Chondrocyte (in vitro differentiated cells): ENCODE measurements around the gene MAP4K2. TPM values are rescaled to one million over a fixed set of nuclear protein-coding genes. Genes with fewer than 3 reads are reported as not detected.

Experiments used
- DNase-seq: peaks from one replicate; pipeline ENCODE4 v3.0.0; 2021; ENCODE audit warnings: mixed read lengths, low spot score
- H3K27ac Mint-ChIP-seq: one replicate; pipeline ENCODE4 v1.8.0; 2021; ENCODE audit warnings: mild to moderate bottlenecking, moderate library complexity, mixed read lengths; ENCODE audit not compliant: unreplicated experiment
- H3K27me3 Mint-ChIP-seq: 2 replicates; pipeline ENCODE4 v1.8.0; 2021; ENCODE audit warnings: low read depth, mixed read lengths
- H3K36me3 Mint-ChIP-seq: 2 replicates; pipeline ENCODE4 v1.8.0; 2021; ENCODE audit warnings: low read depth, mixed read lengths
- H3K4me1 Mint-ChIP-seq: 2 replicates; pipeline ENCODE4 v1.8.0; 2021; ENCODE audit warnings: low read depth, mild to moderate bottlenecking, mixed read lengths
- H3K4me3 Mint-ChIP-seq: one replicate; pipeline ENCODE4 v1.8.0; 2021; ENCODE audit warnings: mild to moderate bottlenecking, moderate library complexity, mixed read lengths; ENCODE audit not compliant: unreplicated experiment
- H3K9me3 Mint-ChIP-seq: 2 replicates; pipeline ENCODE4 v1.8.0; 2021; ENCODE audit warnings: low read depth, mixed read lengths
- long read RNA-seq: library from polyadenylated mRNA; stranded (forward); transcript quantifications from one replicate; pipeline ENCODE4 v2.0.0, GENCODE V29; 2021
- total RNA-seq: library from RNA; stranded (reverse); gene quantifications from 3 replicates; pipeline ENCODE4 v1.2.1, GENCODE V29; 2021
- TF ChIP-seq, protein P1 (sequence below): fragments of 200-600 bp; sonication (generic); IDR thresholded peaks from 2 replicates; pipeline ENCODE4 v1.5.0; 2021; ENCODE audit warnings: antibody characterized with exemption, mild to moderate bottlenecking, moderate library complexity

MAP4K2 gene
- 11.3 to 17.8 TPM (median 13.4 TPM) in 3 replicates for total RNA-seq
- long read RNA-seq, full-length matches to known transcripts = 6 of 15 reads
- long read RNA-seq, partial matches to known transcripts = 2 of 15 reads
- long read RNA-seq, other reads (novel, unspliced or antisense) = 7 of 15 reads

DNA sequence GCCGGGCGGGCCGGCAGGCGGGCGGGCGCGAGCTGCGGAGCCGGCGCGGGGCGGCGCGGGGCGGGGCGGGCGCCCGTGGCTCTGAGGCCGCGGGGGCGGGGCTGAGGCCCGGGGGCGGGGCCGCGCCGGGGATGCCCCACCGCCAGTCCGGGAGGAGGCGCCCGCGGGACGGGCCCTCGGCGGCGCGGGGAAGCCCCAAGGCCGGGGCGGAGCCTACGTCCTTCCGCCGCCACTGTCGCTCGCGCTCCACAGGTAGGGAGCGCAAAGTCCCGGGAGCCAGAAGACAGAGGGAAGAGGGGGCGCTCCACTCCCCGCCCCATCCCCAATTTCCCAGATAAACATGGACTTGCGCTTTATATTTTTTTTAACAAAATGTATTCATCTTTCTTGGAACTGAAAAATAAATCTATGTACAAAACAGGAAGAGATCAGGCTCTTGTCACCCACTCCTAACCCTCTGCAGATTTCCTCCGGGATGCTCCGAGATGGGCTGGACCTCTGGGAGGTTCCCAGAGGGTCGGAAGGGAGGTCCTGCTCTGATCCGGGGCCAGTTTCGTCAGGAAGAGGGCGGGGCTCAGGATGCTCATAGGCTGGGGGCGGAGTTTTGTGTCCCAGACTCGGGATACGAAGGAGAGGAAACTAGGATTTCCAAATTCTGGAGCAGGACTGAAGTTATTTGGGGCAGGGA lies at the start of gene MAP4K2:
Gene MAP4K2, minus strand, starts transcription at position 57 of the 688 bp plus-strand sequence. CDS start 65 bp downstream, outside the sequence.
- no peaks in the 10 kb centered on the region for H3K9me3 Mint-ChIP-seq
- DNase-seq = no peak

DNA sequence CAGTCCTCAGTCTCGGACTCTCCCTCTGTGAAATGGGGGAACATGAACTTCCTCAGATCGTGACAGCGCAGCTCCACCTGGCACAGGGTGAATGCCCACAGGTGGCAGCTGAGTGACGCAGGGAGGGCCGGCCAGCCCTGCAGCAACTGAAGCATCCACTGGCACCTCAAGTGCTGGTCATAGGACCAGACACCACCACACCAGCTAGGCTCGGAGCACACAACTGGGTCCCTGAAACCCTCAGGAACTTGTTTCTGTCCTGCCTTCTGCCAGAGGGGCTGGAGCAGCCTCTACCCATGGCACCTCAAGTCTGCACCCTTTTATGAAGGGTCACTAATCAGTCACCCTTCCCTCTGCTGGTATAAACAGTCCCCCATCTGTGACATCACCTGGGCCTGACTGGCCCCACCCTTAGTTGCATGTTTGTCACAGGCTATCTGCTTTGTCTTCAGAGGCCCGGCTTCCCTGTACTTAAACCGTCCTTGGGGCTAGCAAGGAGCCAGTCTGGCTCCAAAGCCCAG lies 48.9 kb upstream of the MAP4K2 start:
- H3K27ac Mint-ChIP-seq = peak overlapping the region; percentile 15
- H3K4me3 Mint-ChIP-seq = no peak overlapping the region

More for the DNA sequence above, at the start of gene MAP4K2:
- Mint-ChIP-seq H3K27ac (peak within 1 kb of the TSS; percentile 95), H3K36me3 (peaks cover 8% of the 10 kb centered on the region), H3K27me3 (no peaks in the 10 kb centered on the region), H3K4me1 (peaks cover 16% of the 10 kb centered on the region), H3K4me3 (peak within 1 kb of the TSS; percentile 93)
- TF ChIP-seq, protein P1, sequence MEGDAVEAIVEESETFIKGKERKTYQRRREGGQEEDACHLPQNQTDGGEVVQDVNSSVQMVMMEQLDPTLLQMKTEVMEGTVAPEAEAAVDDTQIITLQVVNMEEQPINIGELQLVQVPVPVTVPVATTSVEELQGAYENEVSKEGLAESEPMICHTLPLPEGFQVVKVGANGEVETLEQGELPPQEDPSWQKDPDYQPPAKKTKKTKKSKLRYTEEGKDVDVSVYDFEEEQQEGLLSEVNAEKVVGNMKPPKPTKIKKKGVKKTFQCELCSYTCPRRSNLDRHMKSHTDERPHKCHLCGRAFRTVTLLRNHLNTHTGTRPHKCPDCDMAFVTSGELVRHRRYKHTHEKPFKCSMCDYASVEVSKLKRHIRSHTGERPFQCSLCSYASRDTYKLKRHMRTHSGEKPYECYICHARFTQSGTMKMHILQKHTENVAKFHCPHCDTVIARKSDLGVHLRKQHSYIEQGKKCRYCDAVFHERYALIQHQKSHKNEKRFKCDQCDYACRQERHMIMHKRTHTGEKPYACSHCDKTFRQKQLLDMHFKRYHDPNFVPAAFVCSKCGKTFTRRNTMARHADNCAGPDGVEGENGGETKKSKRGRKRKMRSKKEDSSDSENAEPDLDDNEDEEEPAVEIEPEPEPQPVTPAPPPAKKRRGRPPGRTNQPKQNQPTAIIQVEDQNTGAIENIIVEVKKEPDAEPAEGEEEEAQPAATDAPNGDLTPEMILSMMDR = peak; percentile 72

DNA sequence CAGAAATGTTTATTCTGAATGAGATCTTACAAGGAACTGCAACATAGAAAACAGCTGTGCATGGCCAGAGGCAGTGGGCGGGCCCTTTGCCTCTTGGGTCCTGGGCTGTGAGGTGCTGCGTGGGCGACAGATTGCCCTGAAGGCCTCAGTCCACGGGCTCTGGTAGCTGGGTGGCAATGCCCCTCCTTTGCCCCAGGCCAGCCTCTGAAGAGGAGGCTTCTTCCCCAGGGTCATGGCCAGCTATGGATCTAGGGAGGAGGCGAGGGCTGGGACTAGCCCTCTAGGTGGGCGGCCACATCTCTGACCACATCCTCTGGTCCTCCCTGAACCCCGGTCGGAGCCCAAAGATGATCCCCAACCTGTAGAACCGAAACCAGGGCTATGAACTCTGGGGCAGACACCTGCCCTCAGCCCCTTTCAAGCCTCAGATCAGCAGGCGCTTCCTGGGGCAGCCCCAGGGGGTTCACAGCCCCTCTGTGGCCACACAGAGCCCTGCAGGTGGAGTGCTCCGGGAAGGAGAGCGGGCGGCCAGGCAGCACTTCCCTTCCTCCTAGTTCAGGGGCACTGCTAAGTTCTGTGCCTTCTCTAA lies 48.1 kb upstream of the MAP4K2 start:
- no peak for DNase-seq
- peak overlapping the region; percentile 49 for H3K27ac Mint-ChIP-seq
- TF ChIP-seq, protein P1 = no peak
- H3K9me3 Mint-ChIP-seq = no peaks in the 10 kb centered on the region
- H3K27me3 Mint-ChIP-seq = no peaks in the 10 kb centered on the region
- H3K36me3 Mint-ChIP-seq = peaks cover 9% of the 10 kb centered on the region
- H3K4me1 Mint-ChIP-seq = peaks cover 36% of the 10 kb centered on the region
- H3K4me3 Mint-ChIP-seq = no peak overlapping the region

More for the DNA sequence above, 48.9 kb upstream of the MAP4K2 start:
- Mint-ChIP-seq H3K4me1 (peaks cover 45% of the 10 kb centered on the region), H3K27me3 (no peaks in the 10 kb centered on the region), H3K36me3 (peaks cover 9% of the 10 kb centered on the region), H3K9me3 (no peaks in the 10 kb centered on the region)
- no peak for DNase-seq
- TF ChIP-seq, protein P1 = no peak

DNA sequence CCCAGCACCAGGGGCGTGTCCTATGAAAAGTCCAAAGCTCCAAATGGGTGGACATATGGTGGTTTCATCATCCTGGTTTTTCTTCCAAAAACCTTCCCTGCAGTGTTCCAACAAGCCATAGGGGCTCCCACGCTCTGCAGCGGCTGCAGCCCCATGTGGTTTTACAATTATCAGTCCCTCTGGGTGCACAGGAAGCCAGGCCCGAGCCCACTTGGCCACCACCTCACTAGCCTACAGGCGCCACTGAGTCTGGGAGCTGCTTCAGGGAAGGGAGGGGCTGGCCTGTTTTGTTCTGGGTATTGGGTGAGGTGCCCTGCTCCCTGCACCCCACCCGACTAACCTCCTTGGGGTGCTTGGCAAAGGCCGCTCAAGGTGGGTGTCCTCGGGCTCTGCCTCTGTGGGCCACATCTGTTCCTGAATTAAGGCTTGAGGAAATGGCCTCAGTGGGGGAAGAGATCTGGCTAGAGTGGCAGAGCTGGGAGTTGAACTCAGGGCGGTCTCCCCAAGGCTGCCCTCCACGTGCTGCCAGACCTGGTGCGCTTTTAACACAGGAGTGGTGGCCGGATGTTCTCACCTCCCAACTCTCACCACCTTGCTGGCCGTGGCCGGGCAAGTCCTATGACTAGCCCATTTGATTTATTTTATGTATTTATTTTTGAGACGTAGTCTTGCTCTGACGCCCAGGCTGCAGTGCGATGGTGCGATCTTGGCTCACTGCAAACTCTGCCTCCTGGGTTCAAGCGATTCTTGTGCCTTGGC lies 46.8 kb upstream of the MAP4K2 start:
- H3K4me1 Mint-ChIP-seq = peaks cover 23% of the 10 kb centered on the region
- no peak for DNase-seq
- no peaks in the 10 kb centered on the region for H3K9me3 Mint-ChIP-seq
- TF ChIP-seq, protein P1 = no peak
- no peak overlapping the region for H3K4me3 Mint-ChIP-seq
- no peaks in the 10 kb centered on the region for H3K27me3 Mint-ChIP-seq
- peak overlapping the region; percentile 12 for H3K27ac Mint-ChIP-seq
- peaks cover 4% of the 10 kb centered on the region for H3K36me3 Mint-ChIP-seq
